Epithelial cell of esophagus (primary cell): ENCODE data around the gene TEX48.

Experiments used
- DNase-seq: peaks from one replicate; pipeline ENCODE4 v3.0.0; 2010; ENCODE audit warnings: low read depth
- H3K4me3 ChIP-seq: 2 replicates; pipeline ENCODE4 v1.5.1; 2011; ENCODE audit warnings: mild to moderate bottlenecking, low read length, control low read depth
- CTCF ChIP-seq: IDR thresholded peaks from 2 replicates; pipeline ENCODE4 v1.5.1; 2011; ENCODE audit warnings: low read depth, mild to moderate bottlenecking, low read length, control low read depth, inconsistent platforms; ENCODE audit not compliant: insufficient read depth; ENCODE audit errors: missing control alignments

Gene TEX48

GRCh38 chr9:114694719-114695269, 12.8 kb upstream of the TEX48 start:
- no peak for TF ChIP-seq CTCF
- no peak overlapping the region for H3K4me3 ChIP-seq
- DNase-seq: no peak

GRCh38 chr9:114694146-114694545, 12.2 kb upstream of the TEX48 start:
- DNase-seq: no peak
- no peak for TF ChIP-seq CTCF
- no peak overlapping the region for H3K4me3 ChIP-seq

GRCh38 chr9:114693248-114693855, 11.4 kb upstream of the TEX48 start:
- no peak overlapping the region for H3K4me3 ChIP-seq
- DNase-seq: peak; percentile 33
- TF ChIP-seq CTCF: no peak

GRCh38 chr9:114691956-114692295, 9.9 kb upstream of the TEX48 start:
- no peak overlapping the region for H3K4me3 ChIP-seq
- no peak for TF ChIP-seq CTCF
- no peak for DNase-seq

GRCh38 chr9:114691046-114691955, 9.3 kb upstream of the TEX48 start:
- H3K4me3 ChIP-seq: no peak overlapping the region
- TF ChIP-seq CTCF: no peak

GRCh38 chr9:114690308-114690707, 8.3 kb upstream of the TEX48 start:
- TF ChIP-seq CTCF: no peak
- H3K4me3 ChIP-seq: no peak overlapping the region
- no peak for DNase-seq

More at GRCh38 chr9:114691046-114691955, 9.3 kb upstream of the TEX48 start:
- peak; percentile 83 for DNase-seq

GRCh38 chr9:114689813-114690212, 7.8 kb upstream of the TEX48 start:
- no peak overlapping the region for H3K4me3 ChIP-seq
- DNase-seq: no peak
- TF ChIP-seq CTCF: no peak
